IPS-20b (cell line): ENCODE measurements around the gene ZKSCAN2.

Source experiments
- H3K27ac ChIP-seq: one replicate; pipeline ENCODE4 v1.5.1; 2013; ENCODE audit warnings: low read length
- H3K27me3 ChIP-seq: 2 replicates; pipeline ENCODE4 v1.6.1; 2013; ENCODE audit warnings: mild to moderate bottlenecking, low read length, inconsistent platforms; ENCODE audit not compliant: insufficient read depth
- H3K36me3 ChIP-seq: 2 replicates; pipeline ENCODE4 v1.6.1; 2013; ENCODE audit warnings: low read depth, mild to moderate bottlenecking, inconsistent platforms, low read length, moderate library complexity; ENCODE audit not compliant: insufficient read depth
- H3K4me1 ChIP-seq: 2 replicates; pipeline ENCODE4 v1.6.1; 2013; ENCODE audit warnings: mild to moderate bottlenecking, control low read depth, inconsistent platforms, low read length, moderate library complexity; ENCODE audit not compliant: insufficient read depth
- H3K4me3 ChIP-seq: 2 replicates; pipeline ENCODE4 v1.5.1; 2013; ENCODE audit warnings: mild to moderate bottlenecking, low read length, inconsistent platforms
- H3K9ac ChIP-seq: 2 replicates; pipeline ENCODE4 v1.6.1; 2013; ENCODE audit warnings: low read depth, mild to moderate bottlenecking, inconsistent platforms, low read length, moderate library complexity
- H3K9me3 ChIP-seq: 2 replicates; pipeline ENCODE4 v1.6.1; 2013; ENCODE audit warnings: mild to moderate bottlenecking, low read depth, low read length, inconsistent platforms; ENCODE audit not compliant: insufficient read depth

Gene ZKSCAN2

DNA sequence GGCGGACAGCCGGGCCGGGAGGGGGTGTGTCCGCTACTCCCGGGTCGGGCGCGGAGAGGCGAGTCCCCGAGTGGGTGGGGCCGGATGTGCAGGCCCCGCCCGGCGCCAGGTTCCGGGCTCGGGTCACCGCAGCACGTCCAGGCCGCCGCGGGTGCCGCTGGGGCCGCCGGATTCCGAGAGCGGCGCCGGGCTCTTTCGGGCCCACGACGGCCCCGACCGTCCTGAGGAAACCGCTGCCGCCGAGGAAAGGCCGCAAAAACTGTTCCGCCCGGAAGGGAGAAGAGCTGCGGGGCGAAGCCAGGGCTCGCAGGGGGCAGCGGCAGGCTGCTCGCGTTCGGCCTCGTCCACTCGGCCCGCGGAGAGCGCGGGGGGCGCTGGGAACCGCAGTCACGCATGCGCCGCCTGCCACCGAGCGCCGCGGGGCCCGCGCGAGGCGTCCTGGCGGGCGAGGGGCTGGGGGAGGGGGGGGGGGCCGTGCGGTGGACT lies at the start of gene ZKSCAN2:
Gene ZKSCAN2 (minus strand): TSS at position 376 of the 486 bp plus-strand sequence. CDS start 718 bp downstream, outside the sequence.
- Histone ChIP-seq H3K4me1 (peaks cover 5% of the 10 kb centered on the region; the same call in 1 of the 2 replicates), H3K27ac (peak within 1 kb of the TSS; percentile 62), H3K9ac (peak within 1 kb of the TSS; percentile 84), H3K4me3 (peak within 1 kb of the TSS; percentile 96), H3K36me3 (peaks cover 26% of the 10 kb centered on the region), H3K27me3 (no peaks in the 10 kb centered on the region), H3K9me3 (no peaks in the 10 kb centered on the region)

DNA sequence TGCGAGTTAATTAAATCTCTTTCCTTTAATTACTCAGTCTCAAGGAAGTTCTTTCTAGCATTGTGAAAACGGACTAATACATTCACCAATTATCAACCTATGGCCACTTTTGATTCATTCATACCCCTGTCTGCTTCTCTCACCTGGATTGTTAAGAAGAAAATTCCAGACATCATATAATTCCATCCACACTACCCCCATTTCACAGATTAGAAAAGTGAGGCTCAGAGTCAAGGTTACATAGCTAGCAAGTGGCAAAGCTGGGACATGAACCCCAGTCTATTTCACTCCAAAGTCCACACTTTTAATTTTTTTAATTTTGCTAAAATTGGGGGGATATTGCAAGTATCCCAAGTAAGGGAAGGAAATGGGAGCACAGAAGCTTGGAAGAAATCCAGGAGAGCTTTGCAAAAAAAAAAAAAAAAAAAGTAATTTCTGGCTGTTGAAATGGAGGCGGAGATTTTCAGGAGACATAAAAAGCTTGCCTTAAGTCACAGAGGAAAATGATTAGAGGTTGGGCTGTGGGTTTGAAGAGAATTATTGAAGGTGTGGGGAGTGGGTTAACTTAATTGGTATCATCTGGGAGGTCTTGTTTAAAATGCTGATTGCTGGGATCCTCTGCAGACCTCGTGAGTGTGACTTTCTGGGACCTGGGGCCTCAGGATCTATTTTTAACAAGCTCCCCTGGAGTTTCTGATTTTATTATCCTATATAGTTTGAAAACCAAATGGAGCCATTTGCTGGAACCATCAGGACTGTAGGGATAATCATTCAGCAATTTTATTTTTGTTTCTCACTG lies 42.3 kb upstream of the ZKSCAN2 start:
- Histone ChIP-seq H3K9ac (no peak overlapping the region), H3K4me3 (no peak overlapping the region), H3K27me3 (no peaks in the 10 kb centered on the region), H3K4me1 (no peaks in the 10 kb centered on the region), H3K36me3 (no peaks in the 10 kb centered on the region), H3K9me3 (peaks cover 4% of the 10 kb centered on the region; the same call in 1 of the 2 replicates), H3K27ac (no peak overlapping the region)

- Histone ChIP-seq H3K9ac (no peak overlapping the region), H3K27ac (no peak overlapping the region), H3K4me3 (no peak overlapping the region), H3K36me3 (no peaks in the 10 kb centered on the region), H3K4me1 (no peaks in the 10 kb centered on the region), H3K27me3 (no peaks in the 10 kb centered on the region), H3K9me3 (no peaks in the 10 kb centered on the region)
Observed at GRCh38 chr16:25298165-25298872, 40.7 kb upstream of the ZKSCAN2 start.

- no peaks in the 10 kb centered on the region for H3K9me3 ChIP-seq
- H3K36me3 ChIP-seq: no peaks in the 10 kb centered on the region
- no peak overlapping the region for H3K9ac ChIP-seq
- H3K4me1 ChIP-seq: no peaks in the 10 kb centered on the region
- no peak overlapping the region for H3K4me3 ChIP-seq
- H3K27me3 ChIP-seq: no peaks in the 10 kb centered on the region
- no peak overlapping the region for H3K27ac ChIP-seq
Observed at GRCh38 chr16:25297151-25297787, 39.6 kb upstream of the ZKSCAN2 start.

- H3K27ac ChIP-seq: no peak overlapping the region
- H3K27me3 ChIP-seq: no peaks in the 10 kb centered on the region
- H3K36me3 ChIP-seq: no peaks in the 10 kb centered on the region
- no peak overlapping the region for H3K4me3 ChIP-seq
- no peaks in the 10 kb centered on the region for H3K9me3 ChIP-seq
- H3K9ac ChIP-seq: no peak overlapping the region
- H3K4me1 ChIP-seq: no peaks in the 10 kb centered on the region
Observed at GRCh38 chr16:25291580-25291979, 33.9 kb upstream of the ZKSCAN2 start.

GRCh38 chr16:25289466-25289865 lies 31.8 kb upstream of the ZKSCAN2 start:
- Histone ChIP-seq H3K9ac (no peak overlapping the region), H3K27ac (no peak overlapping the region), H3K4me3 (no peak overlapping the region), H3K27me3 (no peaks in the 10 kb centered on the region), H3K4me1 (no peaks in the 10 kb centered on the region), H3K36me3 (no peaks in the 10 kb centered on the region), H3K9me3 (no peaks in the 10 kb centered on the region; the same call in 1 of the 2 replicates)

DNA sequence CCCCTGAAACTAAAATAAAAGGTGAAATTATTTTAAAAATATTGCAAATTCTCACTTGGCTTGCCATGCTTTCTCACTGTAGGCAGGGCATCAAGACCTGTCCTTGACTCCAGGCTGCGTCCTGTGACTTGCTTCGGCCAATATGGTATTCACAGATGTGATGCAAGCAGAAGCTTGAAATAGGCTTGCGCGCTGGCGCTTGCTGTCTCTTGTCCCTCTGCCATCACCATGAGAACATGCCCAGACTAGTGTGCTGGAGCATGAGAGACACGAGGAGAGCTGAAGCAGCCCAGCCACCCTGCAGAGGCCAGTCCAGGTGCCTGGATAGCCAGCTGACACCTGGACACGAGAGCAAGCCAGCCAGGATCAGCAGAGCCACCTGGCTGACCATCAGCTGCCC lies 21.8 kb upstream of the ZKSCAN2 start:
- H3K9me3 ChIP-seq: peaks cover 12% of the 10 kb centered on the region; the same call in 1 of the 2 replicates
- no peak overlapping the region for H3K27ac ChIP-seq
- no peak overlapping the region for H3K4me3 ChIP-seq
- no peak overlapping the region for H3K9ac ChIP-seq
- no peaks in the 10 kb centered on the region for H3K36me3 ChIP-seq
- H3K27me3 ChIP-seq: no peaks in the 10 kb centered on the region
- no peaks in the 10 kb centered on the region for H3K4me1 ChIP-seq

DNA sequence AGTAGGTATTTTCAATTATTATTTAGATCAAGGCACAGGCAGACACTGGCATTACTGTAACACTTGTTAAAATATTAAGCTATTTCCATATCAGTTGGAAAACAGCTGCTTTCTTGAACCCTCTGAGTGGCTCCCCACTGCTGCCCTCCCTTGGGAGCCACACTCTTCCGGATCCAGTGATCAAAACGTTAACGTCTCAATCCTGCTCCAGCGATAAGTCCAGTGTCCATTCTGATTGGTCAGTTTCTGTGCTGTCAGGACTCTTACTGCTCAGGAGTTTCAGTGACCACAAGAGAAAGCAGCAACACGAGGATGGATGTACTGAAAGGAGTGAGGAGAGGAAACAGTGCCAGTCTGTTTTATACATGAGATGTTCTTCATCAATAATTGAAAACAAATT lies 13.8 kb upstream of the ZKSCAN2 start:
- H3K9me3 ChIP-seq: no peaks in the 10 kb centered on the region
- no peaks in the 10 kb centered on the region for H3K27me3 ChIP-seq
- H3K9ac ChIP-seq: no peak overlapping the region
- H3K36me3 ChIP-seq: peaks cover 16% of the 10 kb centered on the region; the same call in 1 of the 2 replicates
- H3K4me3 ChIP-seq: no peak overlapping the region
- H3K27ac ChIP-seq: no peak overlapping the region
- no peaks in the 10 kb centered on the region for H3K4me1 ChIP-seq

DNA sequence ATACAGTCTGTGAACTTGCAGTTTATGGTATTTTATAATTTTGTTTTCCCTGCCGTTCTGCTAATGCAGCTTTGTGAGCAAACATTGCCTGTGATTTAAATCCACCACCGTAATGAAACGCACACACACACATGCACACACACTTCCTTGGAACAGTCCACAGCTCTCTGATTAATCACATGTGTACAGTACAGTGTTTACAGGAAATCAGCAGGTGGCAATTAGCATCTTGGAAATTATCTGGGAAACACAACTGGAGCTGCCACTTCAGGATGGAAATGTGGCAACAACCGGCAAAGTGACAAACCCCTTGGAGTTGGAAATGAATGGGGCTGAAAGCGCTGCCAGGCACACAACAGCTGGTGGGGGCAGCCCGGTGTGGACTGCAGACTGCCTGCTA lies 12.9 kb upstream of the ZKSCAN2 start:
- Histone ChIP-seq H3K27me3 (no peaks in the 10 kb centered on the region), H3K4me1 (no peaks in the 10 kb centered on the region), H3K9ac (no peak overlapping the region), H3K27ac (no peak overlapping the region), H3K36me3 (peaks cover 24% of the 10 kb centered on the region; the same call in 1 of the 2 replicates), H3K9me3 (no peaks in the 10 kb centered on the region), H3K4me3 (no peak overlapping the region)

- no peak overlapping the region for H3K9ac ChIP-seq
- no peaks in the 10 kb centered on the region for H3K27me3 ChIP-seq
- no peak overlapping the region for H3K27ac ChIP-seq
- peaks cover 25% of the 10 kb centered on the region; the same call in 1 of the 2 replicates for H3K36me3 ChIP-seq
- H3K9me3 ChIP-seq: no peaks in the 10 kb centered on the region
- no peaks in the 10 kb centered on the region for H3K4me1 ChIP-seq
- no peak overlapping the region for H3K4me3 ChIP-seq
Observed at GRCh38 chr16:25269879-25270278, 12.2 kb upstream of the ZKSCAN2 start.

GRCh38 chr16:25265968-25266367 lies 8.3 kb upstream of the ZKSCAN2 start:
- Histone ChIP-seq H3K27me3 (no peaks in the 10 kb centered on the region), H3K36me3 (peaks cover 41% of the 10 kb centered on the region), H3K27ac (no peak overlapping the region)

More at GRCh38 chr16:25265968-25266367, 8.3 kb upstream of the ZKSCAN2 start:
- Histone ChIP-seq H3K9ac (no peak overlapping the region), H3K4me1 (no peaks in the 10 kb centered on the region), H3K4me3 (no peak overlapping the region), H3K9me3 (no peaks in the 10 kb centered on the region)
